K562 (cell line): ENCODE measurements around the gene TMEM120B. TPM values are rescaled to one million over a fixed set of nuclear protein-coding genes. Genes with fewer than 3 reads are reported as not detected.

Experiments used
- COPS2 ChIP-seq: fragments of 450-650 bp; conservative IDR thresholded peaks from 2 replicates; pipeline ENCODE4 v1.6.1; 2016; ENCODE audit warnings: mild to moderate bottlenecking, moderate library complexity
- CREB1 ChIP-seq, 2 experiments: sonication (generic) in 1 of 2; formaldehyde crosslinking in 1 of 2; IDR thresholded peaks; 2 replicates each; pipeline versions ENCODE4 v1.6.1 to v1.8.0; 2012 to 2022; ENCODE audit warnings: inconsistent platforms in 1 of 2, mild to moderate bottlenecking in 1 of 2, missing genetic modification reagents in 1 of 2, moderate library complexity in 1 of 2
- FOXK2 ChIP-seq, 2 experiments: fragments of 450-650 bp; IDR thresholded peaks in 1 of 2; conservative IDR thresholded peaks in 1 of 2; 2 replicates each; pipeline ENCODE4 v1.6.1; 2016; ENCODE audit warnings: low read depth in 2 of 2, mild to moderate bottlenecking in 1 of 2
- HNRNPL ChIP-seq: fragments of 200-400 bp; formaldehyde crosslinking; IDR thresholded peaks from 2 replicates; pipeline ENCODE4 v1.6.1; 2017; ENCODE audit warnings: low read depth, mild to moderate bottlenecking, low read length
- KLF16 ChIP-seq: IDR thresholded peaks from 2 replicates; pipeline ENCODE4 v1.6.1; 2016; ENCODE audit warnings: antibody characterized with exemption
- NCOA1 ChIP-seq: fragments of 450-650 bp; IDR thresholded peaks from 2 replicates; pipeline ENCODE4 v1.6.1; 2016; ENCODE audit warnings: low read depth
- NFRKB ChIP-seq: fragments of 450-650 bp; IDR thresholded peaks from 2 replicates; pipeline ENCODE4 v1.6.1; 2016; ENCODE audit warnings: low read depth
- POLR2G ChIP-seq: fragments of 200-400 bp; formaldehyde crosslinking; IDR thresholded peaks from 2 replicates; pipeline ENCODE4 v1.6.1; 2017; ENCODE audit warnings: low read depth, mild to moderate bottlenecking, antibody characterized with exemption, low read length, moderate library complexity
- POU5F1 ChIP-seq: fragments of 150-350 bp; IDR thresholded peaks from 2 replicates; pipeline ENCODE4 v1.6.1; 2014; ENCODE audit warnings: borderline replicate concordance, low read length, low read depth, mild to moderate bottlenecking; ENCODE audit not compliant: partially characterized antibody
- SMARCA5 ChIP-seq: fragments of 450-650 bp; IDR thresholded peaks from 2 replicates; pipeline ENCODE4 v1.6.1; 2016
- TFAM ChIP-seq: fragments of 250-450 bp; sonication (Bioruptor Pico); conservative IDR thresholded peaks from 2 replicates; pipeline ENCODE4 v1.5.0; 2021; ENCODE audit warnings: mild to moderate bottlenecking, moderate library complexity
- ZBTB11 ChIP-seq, 3 experiments: fragments of 200-800 bp in 1 of 3; fragments of 250-450 bp in 1 of 3; fragments of 450-650 bp in 1 of 3; sonication (Bioruptor Pico) in 1 of 3; sonication (Bioruptor generic) in 1 of 3; formaldehyde crosslinking in 1 of 3; IDR thresholded peaks; 2 replicates each; pipeline versions ENCODE4 v1.6.1 to v1.8.0; 2016 to 2022; ENCODE audit warnings: mild to moderate bottlenecking in 2 of 3, missing genetic modification characterization in 2 of 3, missing compliant biosample characterization in 1 of 3, moderate library complexity in 1 of 3
- ZC3H11A ChIP-seq: IDR thresholded peaks from 2 replicates; pipeline ENCODE4 v1.6.1; 2012; ENCODE audit warnings: low read depth, low read length, improper control_type of control experiment
- ZC3H4 ChIP-seq: sonication (generic); formaldehyde crosslinking; IDR thresholded peaks from 2 replicates; pipeline ENCODE4 v1.9.0; 2021; ENCODE audit warnings: missing genetic modification reagents, borderline replicate concordance
- ZNF695 ChIP-seq: fragments of 450-650 bp; formaldehyde crosslinking; IDR thresholded peaks from 2 replicates; pipeline ENCODE4 v1.4.0; 2020; ENCODE audit warnings: mild to moderate bottlenecking, moderate library complexity
- ZNF785 ChIP-seq: fragments of 250-450 bp; sonication (Bioruptor Pico); IDR thresholded peaks from 2 replicates; pipeline ENCODE4 v1.4.0; 2020; ENCODE audit warnings: mild to moderate bottlenecking
- ZSCAN29 ChIP-seq: fragments of 450-650 bp; IDR thresholded peaks from 2 replicates; pipeline ENCODE4 v1.6.1; 2017
- polyA plus RNA-seq, 8 experiments: library from polyadenylated mRNA; depleted of rRNA in 4 of 8; stranded (reverse) in 5 of 8; unstranded in 3 of 8; fragments of >200 nt; fragmentation: Nextera tagmentation in 2 of 8; fragmentation: Illumina TruSeq in 1 of 8; extraction: Ambion mirVana in 2 of 8; extraction: Trizol in 1 of 8; gene quantifications; 2 replicates each; pipeline versions ENCODE4 v1.2.1 to v1.2.3, GENCODE V29; 2011 to 2014; ENCODE audit warnings: inconsistent platforms in 1 of 8, missing spikeins in 1 of 8
- total RNA-seq, 7 experiments: library from RNA; depleted of rRNA in 6 of 7; stranded (reverse); fragments of >200 nt in 6 of 7; fragmentation: Illumina TruSeq in 2 of 7; extraction: Trizol in 2 of 7; gene quantifications; 2 replicates each; pipeline versions ENCODE4 v1.2.1 to v1.2.3, GENCODE V29; 2011 to 2021; ENCODE audit warnings: low replicate concordance in 1 of 7
- TF ChIP-seq, protein P1 (sequence below): sonication (generic); formaldehyde crosslinking; IDR thresholded peaks from 2 replicates; pipeline ENCODE4 v1.8.1; 2023; ENCODE audit warnings: mild to moderate bottlenecking, missing genetic modification reagents
- TF ChIP-seq, protein P2 (sequence below): IDR thresholded peaks from 2 replicates; pipeline ENCODE4 v1.6.1; 2014; ENCODE audit warnings: antibody characterized with exemption
- TF ChIP-seq, protein P3 (sequence below), 2 experiments: fragments of 250-450 bp in 1 of 2; fragments of 450-650 bp in 1 of 2; sonication (Bioruptor Pico) in 1 of 2; IDR thresholded peaks; 2 replicates each; pipeline versions ENCODE4 v1.6.1 to v1.8.0; 2016 to 2021; ENCODE audit warnings: mild to moderate bottlenecking in 2 of 2, moderate library complexity in 2 of 2, missing compliant biosample characterization in 1 of 2, missing genetic modification characterization in 1 of 2

Gene TMEM120B
- total and polyA plus RNA-seq, 9 of the 15 experiments (the other 6 are each of a cell fraction or from before 2014, with no cell fraction given): 1.7 to 18.6 (median 7.4) TPM

DNA sequence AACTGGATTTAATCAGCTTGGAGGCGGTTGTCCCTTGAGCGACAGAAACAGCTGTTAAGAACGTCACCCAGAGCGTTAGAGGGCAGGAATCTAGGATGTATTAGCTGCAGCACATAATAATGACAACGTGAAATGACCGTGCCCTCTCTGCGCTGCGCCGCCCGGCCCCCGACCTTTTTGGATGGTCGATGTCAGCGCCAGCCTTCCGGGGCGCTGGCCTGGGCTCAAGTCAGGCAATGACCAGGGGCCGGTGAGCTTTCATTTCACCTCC is 427 bp upstream of the TMEM120B start (continued):
- TF ChIP-seq, protein P1, sequence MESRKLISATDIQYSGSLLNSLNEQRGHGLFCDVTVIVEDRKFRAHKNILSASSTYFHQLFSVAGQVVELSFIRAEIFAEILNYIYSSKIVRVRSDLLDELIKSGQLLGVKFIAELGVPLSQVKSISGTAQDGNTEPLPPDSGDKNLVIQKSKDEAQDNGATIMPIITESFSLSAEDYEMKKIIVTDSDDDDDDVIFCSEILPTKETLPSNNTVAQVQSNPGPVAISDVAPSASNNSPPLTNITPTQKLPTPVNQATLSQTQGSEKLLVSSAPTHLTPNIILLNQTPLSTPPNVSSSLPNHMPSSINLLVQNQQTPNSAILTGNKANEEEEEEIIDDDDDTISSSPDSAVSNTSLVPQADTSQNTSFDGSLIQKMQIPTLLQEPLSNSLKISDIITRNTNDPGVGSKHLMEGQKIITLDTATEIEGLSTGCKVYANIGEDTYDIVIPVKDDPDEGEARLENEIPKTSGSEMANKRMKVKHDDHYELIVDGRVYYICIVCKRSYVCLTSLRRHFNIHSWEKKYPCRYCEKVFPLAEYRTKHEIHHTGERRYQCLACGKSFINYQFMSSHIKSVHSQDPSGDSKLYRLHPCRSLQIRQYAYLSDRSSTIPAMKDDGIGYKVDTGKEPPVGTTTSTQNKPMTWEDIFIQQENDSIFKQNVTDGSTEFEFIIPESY (CRISPR knock-in tag): no peak
- 0 out of 6 replicates have a peak, but pooled peaks of 1 of the 3 experiments have one; percentile 14 for TF ChIP-seq ZBTB11 (CRISPR knock-in tag; IDR thresholded peaks at IDR 0.05)
- TF ChIP-seq NCOA1: 0 out of 2 replicates have a peak, but pooled peaks have one; percentile 10
- no peak for TF ChIP-seq ZNF785 (CRISPR knock-in tag)
- no peak for TF ChIP-seq HNRNPL
- no peak for TF ChIP-seq ZC3H4 (CRISPR knock-in tag)
- no peak for TF ChIP-seq SMARCA5
- TF ChIP-seq FOXK2 (conservative IDR thresholded peaks at IDR 0.05 in 1 of 2, IDR thresholded peaks at IDR 0.05 in 1 of 2; ENCODE audit: low read depth in 2 of 2): 0 out of 4 replicates have a peak, but pooled peaks of 1 of the 2 experiments have one; percentile 15
- TF ChIP-seq POLR2G: no peak
- TF ChIP-seq POU5F1: no peak
- TF ChIP-seq TFAM (CRISPR knock-in tag): no peak
- no peak for TF ChIP-seq NFRKB
- TF ChIP-seq ZC3H11A: peak; percentile 51; the same call in 1 of the 2 replicates
- TF ChIP-seq ZNF695 (CRISPR knock-in tag): no peak
- no peak for TF ChIP-seq CREB1 (IDR thresholded peaks at IDR 0.05)
- TF ChIP-seq CREB1 (CRISPR knock-in tag; IDR thresholded peaks at IDR 0.05): no peak
- no peak; the same call in 1 of the 2 replicates for TF ChIP-seq ZSCAN29
- TF ChIP-seq KLF16: peak; percentile 65; the same call in 1 of the 2 replicates
- TF ChIP-seq COPS2: no peak
- TF ChIP-seq, protein P2, sequence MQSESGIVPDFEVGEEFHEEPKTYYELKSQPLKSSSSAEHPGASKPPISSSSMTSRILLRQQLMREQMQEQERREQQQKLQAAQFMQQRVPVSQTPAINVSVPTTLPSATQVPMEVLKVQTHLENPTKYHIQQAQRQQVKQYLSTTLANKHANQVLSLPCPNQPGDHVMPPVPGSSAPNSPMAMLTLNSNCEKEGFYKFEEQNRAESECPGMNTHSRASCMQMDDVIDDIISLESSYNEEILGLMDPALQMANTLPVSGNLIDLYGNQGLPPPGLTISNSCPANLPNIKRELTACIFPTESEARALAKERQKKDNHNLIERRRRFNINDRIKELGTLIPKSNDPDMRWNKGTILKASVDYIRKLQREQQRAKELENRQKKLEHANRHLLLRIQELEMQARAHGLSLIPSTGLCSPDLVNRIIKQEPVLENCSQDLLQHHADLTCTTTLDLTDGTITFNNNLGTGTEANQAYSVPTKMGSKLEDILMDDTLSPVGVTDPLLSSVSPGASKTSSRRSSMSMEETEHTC: no peak
- TF ChIP-seq, protein P3, sequence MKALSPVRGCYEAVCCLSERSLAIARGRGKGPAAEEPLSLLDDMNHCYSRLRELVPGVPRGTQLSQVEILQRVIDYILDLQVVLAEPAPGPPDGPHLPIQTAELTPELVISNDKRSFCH (CRISPR knock-in tag; IDR thresholded peaks at IDR 0.05): no peak
- TF ChIP-seq, protein P3 (tag; IDR thresholded peaks at IDR 0.05): 0 out of 2 replicates have a peak, but pooled peaks have one; percentile 7
